Panc1 (cell line): Measurements from ENCODE around the gene GDPD1. TPM values are rescaled to one million over a fixed set of nuclear protein-coding genes. Genes with fewer than 3 reads are reported as not detected.

ENCODE experiments used
- ATAC-seq: fragments of 200-7000 bp; cut with Tn5 transposase; 2 replicates; pipeline ENCODE4 v1.9.1; 2020; ENCODE audit warnings: mild to moderate bottlenecking, moderate library complexity
- BruUV-seq: library from RNA; stranded (reverse); fragments of 400-500 nt; replicated peaks from 2 replicates; lab custom pipeline; 2021; lab: Mats Ljungman, UMichigan
- CTCF ChIA-PET: fragments of 300-600 bp; sonication (Branson Sonifier 250); formaldehyde crosslinking; loops from one replicate; lab custom pipeline; 2022; ENCODE audit warnings: antibody characterized with exemption; lab: Charles Lee
- POLR2A ChIA-PET: fragments of 300-600 bp; sonication (Branson Sonifier 250); formaldehyde crosslinking; loops from one replicate; lab custom pipeline; 2022; ENCODE audit warnings: antibody characterized with exemption; lab: Charles Lee
- DNase-seq: peaks from one replicate; pipeline ENCODE4 v3.0.0-alpha.2; 2010; ENCODE audit warnings: low read depth, low spot score
- H3K27ac ChIP-seq: 2 replicates; pipeline ENCODE4 v1.5.1; 2011; ENCODE audit warnings: mild to moderate bottlenecking, low read length, inconsistent platforms
- H3K27me3 ChIP-seq: fragments of 200-500 bp; sonication (Bioruptor generic); 2 replicates; pipeline ENCODE4 v1.6.0; 2014; ENCODE audit warnings: low read length, inconsistent platforms; ENCODE audit not compliant: control insufficient read depth, insufficient read depth
- H3K36me3 ChIP-seq: fragments of 200-500 bp; sonication (Bioruptor generic); 2 replicates; pipeline ENCODE4 v1.5.1; 2014; ENCODE audit warnings: inconsistent platforms, mild to moderate bottlenecking, low read length, moderate library complexity; ENCODE audit not compliant: control insufficient read depth, insufficient read depth
- H3K4me1 ChIP-seq: 2 replicates; pipeline ENCODE4 v1.5.1; 2011; ENCODE audit warnings: inconsistent platforms, mild to moderate bottlenecking, low read length, moderate library complexity; ENCODE audit not compliant: control insufficient read depth, insufficient read depth
- H3K4me3 ChIP-seq, 2 experiments: 2 replicates each; pipeline ENCODE4 v1.5.1; 2011 to 2012; ENCODE audit warnings: low read depth in 2 of 2, low read length in 2 of 2, mild to moderate bottlenecking in 2 of 2, inconsistent platforms in 1 of 2, moderate library complexity in 1 of 2
- H3K9me3 ChIP-seq: fragments of 200-500 bp; sonication (Bioruptor generic); 2 replicates; pipeline ENCODE4 v1.5.1; 2014; ENCODE audit warnings: low read depth, mild to moderate bottlenecking, inconsistent platforms, low read length, moderate library complexity; ENCODE audit not compliant: control insufficient read depth, insufficient read depth
- POLR2AphosphoS5 ChIP-seq: IDR thresholded peaks from 2 replicates; pipeline ENCODE4 v1.6.1; 2012; ENCODE audit warnings: mild to moderate bottlenecking, low read depth, low read length, moderate library complexity
- SIN3A ChIP-seq: IDR thresholded peaks from 2 replicates; pipeline ENCODE4 v1.6.1; 2012; ENCODE audit warnings: low read depth, mild to moderate bottlenecking, low read length, moderate library complexity, borderline replicate concordance; ENCODE audit not compliant: insufficient read depth
- TCF7L2 ChIP-seq: IDR thresholded peaks from 2 replicates; pipeline ENCODE4 v1.6.1; 2011; ENCODE audit warnings: mild to moderate bottlenecking, low read depth, low read length, inconsistent platforms
- in situ Hi-C: cut with HindIII; loops from 2 replicates; pipeline ENCODE4 v1.10.0; 2016; ENCODE audit warnings: low sequenced_read_pairs, low pct_unique_long_range_greater_than_20kb
- intact Hi-C: fragments of 100-400 bp; cut with micrococcal nuclease; formaldehyde crosslinking; loops from one replicate; pipeline ENCODE4 v1.10.0; 2022; ENCODE audit not compliant: unreplicated experiment
- total RNA-seq: library from RNA; stranded (reverse); gene quantifications from one replicate; pipeline ENCODE4 v1.2.1, GENCODE V29; 2021; ENCODE audit not compliant: unreplicated experiment
- TF ChIP-seq, protein P1 (sequence below), 2 experiments: IDR thresholded peaks; 2 replicates each; pipeline ENCODE4 v1.6.1; 2011 to 2012; ENCODE audit warnings: low read depth in 2 of 2, control low read depth in 1 of 2, low read length in 1 of 2, mild to moderate bottlenecking in 1 of 2, moderate library complexity in 1 of 2; ENCODE audit not compliant: insufficient read depth in 1 of 2
- TF ChIP-seq, protein P2 (sequence below): fragments of 450-650 bp; IDR thresholded peaks from 2 replicates; pipeline ENCODE4 v1.5.1; 2017; ENCODE audit warnings: mild to moderate bottlenecking

The GDPD1 gene
- total RNA-seq, 1 experiment from 2014 or later: 0.26 TPM

DNA sequence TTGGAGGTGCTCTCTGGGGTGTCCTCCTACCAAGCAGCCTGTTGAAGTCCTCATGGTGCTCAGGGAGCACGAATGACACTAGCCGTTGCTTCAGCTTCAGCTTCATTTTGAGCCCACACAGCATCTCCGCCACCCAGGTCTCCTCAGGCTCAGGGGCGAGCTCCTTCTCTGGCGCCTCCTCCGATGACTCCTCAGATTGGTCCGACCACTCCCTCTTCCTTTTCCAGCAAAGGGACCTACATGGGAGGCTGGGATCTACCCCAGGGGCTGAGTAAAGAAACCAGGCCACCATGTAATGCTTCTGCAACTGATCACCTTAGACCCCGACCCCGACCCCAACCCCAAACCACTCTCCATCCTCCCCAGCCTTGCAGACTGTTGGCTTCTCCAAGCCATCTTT, 38.8 kb upstream of the GDPD1 start:
- TF ChIP-seq SIN3A (no peak), TCF7L2 (no peak), POLR2AphosphoS5 (no peak)
- TF ChIP-seq, protein P1, sequence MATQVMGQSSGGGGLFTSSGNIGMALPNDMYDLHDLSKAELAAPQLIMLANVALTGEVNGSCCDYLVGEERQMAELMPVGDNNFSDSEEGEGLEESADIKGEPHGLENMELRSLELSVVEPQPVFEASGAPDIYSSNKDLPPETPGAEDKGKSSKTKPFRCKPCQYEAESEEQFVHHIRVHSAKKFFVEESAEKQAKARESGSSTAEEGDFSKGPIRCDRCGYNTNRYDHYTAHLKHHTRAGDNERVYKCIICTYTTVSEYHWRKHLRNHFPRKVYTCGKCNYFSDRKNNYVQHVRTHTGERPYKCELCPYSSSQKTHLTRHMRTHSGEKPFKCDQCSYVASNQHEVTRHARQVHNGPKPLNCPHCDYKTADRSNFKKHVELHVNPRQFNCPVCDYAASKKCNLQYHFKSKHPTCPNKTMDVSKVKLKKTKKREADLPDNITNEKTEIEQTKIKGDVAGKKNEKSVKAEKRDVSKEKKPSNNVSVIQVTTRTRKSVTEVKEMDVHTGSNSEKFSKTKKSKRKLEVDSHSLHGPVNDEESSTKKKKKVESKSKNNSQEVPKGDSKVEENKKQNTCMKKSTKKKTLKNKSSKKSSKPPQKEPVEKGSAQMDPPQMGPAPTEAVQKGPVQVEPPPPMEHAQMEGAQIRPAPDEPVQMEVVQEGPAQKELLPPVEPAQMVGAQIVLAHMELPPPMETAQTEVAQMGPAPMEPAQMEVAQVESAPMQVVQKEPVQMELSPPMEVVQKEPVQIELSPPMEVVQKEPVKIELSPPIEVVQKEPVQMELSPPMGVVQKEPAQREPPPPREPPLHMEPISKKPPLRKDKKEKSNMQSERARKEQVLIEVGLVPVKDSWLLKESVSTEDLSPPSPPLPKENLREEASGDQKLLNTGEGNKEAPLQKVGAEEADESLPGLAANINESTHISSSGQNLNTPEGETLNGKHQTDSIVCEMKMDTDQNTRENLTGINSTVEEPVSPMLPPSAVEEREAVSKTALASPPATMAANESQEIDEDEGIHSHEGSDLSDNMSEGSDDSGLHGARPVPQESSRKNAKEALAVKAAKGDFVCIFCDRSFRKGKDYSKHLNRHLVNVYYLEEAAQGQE (IDR thresholded peaks at IDR 0.05; ENCODE audit: insufficient read depth in 1 of 2, low read depth in 2 of 2, low read length in 1 of 2): no peak
- TF ChIP-seq, protein P2, sequence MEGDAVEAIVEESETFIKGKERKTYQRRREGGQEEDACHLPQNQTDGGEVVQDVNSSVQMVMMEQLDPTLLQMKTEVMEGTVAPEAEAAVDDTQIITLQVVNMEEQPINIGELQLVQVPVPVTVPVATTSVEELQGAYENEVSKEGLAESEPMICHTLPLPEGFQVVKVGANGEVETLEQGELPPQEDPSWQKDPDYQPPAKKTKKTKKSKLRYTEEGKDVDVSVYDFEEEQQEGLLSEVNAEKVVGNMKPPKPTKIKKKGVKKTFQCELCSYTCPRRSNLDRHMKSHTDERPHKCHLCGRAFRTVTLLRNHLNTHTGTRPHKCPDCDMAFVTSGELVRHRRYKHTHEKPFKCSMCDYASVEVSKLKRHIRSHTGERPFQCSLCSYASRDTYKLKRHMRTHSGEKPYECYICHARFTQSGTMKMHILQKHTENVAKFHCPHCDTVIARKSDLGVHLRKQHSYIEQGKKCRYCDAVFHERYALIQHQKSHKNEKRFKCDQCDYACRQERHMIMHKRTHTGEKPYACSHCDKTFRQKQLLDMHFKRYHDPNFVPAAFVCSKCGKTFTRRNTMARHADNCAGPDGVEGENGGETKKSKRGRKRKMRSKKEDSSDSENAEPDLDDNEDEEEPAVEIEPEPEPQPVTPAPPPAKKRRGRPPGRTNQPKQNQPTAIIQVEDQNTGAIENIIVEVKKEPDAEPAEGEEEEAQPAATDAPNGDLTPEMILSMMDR: no peak
- in situ Hi-C loops (no loop called here), intact Hi-C loops (no loop called here)
- Histone ChIP-seq H3K4me3 (no peak overlapping the region), H3K36me3 (no peaks in the 10 kb centered on the region), H3K4me1 (no peaks in the 10 kb centered on the region), H3K9me3 (no peaks in the 10 kb centered on the region), H3K27me3 (no peaks in the 10 kb centered on the region), H3K27ac (no peak overlapping the region)
- DNase-seq (no peak), ATAC-seq (no peak)
- CTCF ChIA-PET: no interaction called here
- POLR2A ChIA-PET: no interaction called here
- BruUV-seq: no TSS peak

DNA sequence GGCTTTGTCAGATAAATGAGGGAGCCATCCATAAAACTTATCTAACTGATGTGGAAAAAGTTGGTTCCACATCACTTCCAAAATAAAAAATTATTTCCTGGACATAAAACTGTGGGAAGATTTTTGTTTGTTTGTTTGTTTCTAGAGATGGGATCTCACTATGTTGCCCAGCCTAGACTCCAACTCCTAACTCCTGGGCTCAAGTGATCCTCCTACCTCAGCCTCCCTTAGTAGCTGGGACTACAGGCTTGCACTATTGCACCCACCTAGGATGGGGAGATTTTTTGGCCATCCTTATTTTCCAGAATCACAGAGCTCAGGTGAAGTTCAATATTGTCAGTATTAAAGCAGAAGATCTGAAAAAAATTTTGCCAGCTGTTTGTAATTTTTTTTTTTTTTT, 34.3 kb upstream of the GDPD1 start:
- ATAC-seq (no peak), DNase-seq (no peak)
- intact Hi-C loops: no loop called here
- Histone ChIP-seq H3K27ac (no peak overlapping the region), H3K4me3 (no peak overlapping the region), H3K36me3 (peaks cover 2% of the 10 kb centered on the region; the same call in 1 of the 2 replicates), H3K4me1 (no peaks in the 10 kb centered on the region), H3K9me3 (no peaks in the 10 kb centered on the region), H3K27me3 (no peaks in the 10 kb centered on the region)
- CTCF ChIA-PET: no interaction called here
- POLR2A ChIA-PET: interaction anchor here (0.6 kb wide), 2 partner anchors 50 to 311 kb away, joined by 4 to 12 read pairs; no protein-coding TSS in a partner anchor
- in situ Hi-C loops: no loop called here
- BruUV-seq: TSS peak; percentile 52
- TF ChIP-seq POLR2AphosphoS5: no peak
- TF ChIP-seq, protein P2: no peak
- TF ChIP-seq, protein P1 (IDR thresholded peaks at IDR 0.05; ENCODE audit: insufficient read depth in 1 of 2, low read depth in 2 of 2, low read length in 1 of 2): no peak
- no peak for TF ChIP-seq TCF7L2
- no peak for TF ChIP-seq SIN3A
